Measurements from ENCODE around the gene PIAS1.

- no peak for TF ChIP-seq POLR2A (IDR thresholded peaks at IDR 0.05)
- TF ChIP-seq CTCF (IDR thresholded peaks at IDR 0.05): no peak
These were observed 96.1 kb downstream of the PIAS1 start for GRCh38 chr15:68150187-68150586.
